Esophagus (tissue), 2 donors: ENCODE data around the gene ECI1. TPM values are rescaled to one million over a fixed set of nuclear protein-coding genes. Genes with fewer than 3 reads are reported as not detected.

ENCODE experiments used
- H3K27ac ChIP-seq, 2 donors: one replicate each; pipeline ENCODE4 v1.5.1; 2013; ENCODE audit warnings: low read depth in 2 of 2, mild to moderate bottlenecking in 2 of 2, inconsistent platforms in 1 of 2, low read length in 1 of 2, moderate library complexity in 1 of 2
- H3K27me3 ChIP-seq, 2 donors: one replicate each; pipeline ENCODE4 v1.6.1; 2013; ENCODE audit warnings: low read length in 2 of 2, control low read depth in 1 of 2, mild to moderate bottlenecking in 1 of 2; ENCODE audit not compliant: insufficient read depth in 2 of 2, control insufficient read depth in 1 of 2
- H3K36me3 ChIP-seq, 2 donors: one replicate each; pipeline ENCODE4 v1.6.1; 2013; ENCODE audit warnings: low read length in 1 of 2; ENCODE audit not compliant: control insufficient read depth in 2 of 2, insufficient read depth in 2 of 2
- H3K4me1 ChIP-seq, 2 donors: one replicate each; pipeline ENCODE4 v1.6.1; 2013; ENCODE audit warnings: low read length in 1 of 2; ENCODE audit not compliant: control insufficient read depth in 2 of 2, insufficient read depth in 2 of 2
- H3K4me3 ChIP-seq, 2 donors: one replicate each; pipeline ENCODE4 v1.5.1; 2013; ENCODE audit warnings: low read length in 2 of 2, mild to moderate bottlenecking in 2 of 2, low read depth in 1 of 2, moderate library complexity in 1 of 2
- H3K9me3 ChIP-seq, 2 donors: one replicate each; pipeline ENCODE4 v1.6.1; 2013; ENCODE audit warnings: mild to moderate bottlenecking in 2 of 2, low read depth in 1 of 2, low read length in 1 of 2, moderate library complexity in 1 of 2; ENCODE audit not compliant: control insufficient read depth in 2 of 2, insufficient read depth in 1 of 2
- WGBS, 2 donors: extraction: QIAGEN DNeasy Blood & Tissue Kit; methylation state at CpG; one replicate each; pipeline ENCODE4 v1.1.7; 2013; 5-methylcytosine and 5-hydroxymethylcytosine counted together
- polyA plus RNA-seq, 2 donors: library from polyadenylated mRNA; stranded (reverse); fragments of 200-250 nt; gene quantifications; one replicate each; pipeline ENCODE4 v1.2.3, GENCODE V29; 2013
- donor health status: healthy with polysubstance abuse.
- donor health status: Bipolar disorder and iron deficiency.

ECI1 gene
- polyA plus RNA-seq, 2 donors, result 58.7 to 62.9 TPM

- H3K36me3 ChIP-seq, result peaks cover 0 to 27% of the 10 kb centered on the region in 2 donors
- H3K4me1 ChIP-seq, result peaks cover 7 to 30% of the 10 kb centered on the region in 2 donors
- no peak overlapping the region for H3K4me3 ChIP-seq
- H3K27me3 ChIP-seq, result no peaks in the 10 kb centered on the region
- H3K9me3 ChIP-seq, result no peaks in the 10 kb centered on the region
- no peak overlapping the region for H3K27ac ChIP-seq
- WGBS, 2 donors, result 88 to 90% methylated on average over 29 of the region's 29 CpGs
Measured at GRCh38 chr16:2209258-2210008, 42.0 kb downstream of the ECI1 start.

- no peaks in the 10 kb centered on the region for H3K27me3 ChIP-seq
- peaks cover 7 to 29% of the 10 kb centered on the region in 2 donors for H3K4me1 ChIP-seq
- H3K27ac ChIP-seq, result no peak overlapping the region
- H3K4me3 ChIP-seq, result no peak overlapping the region
- peaks cover 0 to 27% of the 10 kb centered on the region in 2 donors for H3K36me3 ChIP-seq
- WGBS, 2 donors, result 93 to 97% methylated on average over 9 of the region's 9 CpGs
- H3K9me3 ChIP-seq, result no peaks in the 10 kb centered on the region
Measured at GRCh38 chr16:2208772-2209171, 42.6 kb downstream of the ECI1 start.

DNA sequence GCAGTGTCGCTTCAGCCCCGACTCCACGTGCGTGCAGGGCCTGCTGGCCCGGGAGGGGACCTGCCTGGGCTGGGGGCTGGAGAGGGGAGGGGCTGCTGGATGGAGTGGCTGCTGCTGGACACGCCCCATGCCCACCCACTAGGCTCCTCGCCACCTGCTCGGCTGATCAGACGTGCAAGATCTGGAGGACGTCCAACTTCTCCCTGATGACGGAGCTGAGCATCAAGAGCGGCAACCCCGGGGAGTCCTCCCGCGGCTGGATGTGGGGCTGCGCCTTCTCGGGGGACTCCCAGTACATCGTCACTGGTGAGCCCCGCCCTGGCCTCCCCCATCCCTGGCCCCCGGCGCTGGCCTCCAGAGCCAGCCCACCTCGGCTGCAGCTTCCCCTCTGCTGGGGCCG, 43.1 kb downstream of the ECI1 start:
- 79 to 83% methylated on average over 23 of the region's 23 CpGs for WGBS, 2 donors
- Histone ChIP-seq H3K36me3 (peaks cover 0 to 27% of the 10 kb centered on the region in 2 donors), H3K4me3 (no peak overlapping the region), H3K4me1 (peaks cover 7 to 26% of the 10 kb centered on the region in 2 donors), H3K27ac (no peak overlapping the region), H3K27me3 (no peaks in the 10 kb centered on the region), H3K9me3 (no peaks in the 10 kb centered on the region)

GRCh38 chr16:2207872-2208271, 43.5 kb downstream of the ECI1 start:
- no peak overlapping the region for H3K27ac ChIP-seq
- H3K27me3 ChIP-seq, result no peaks in the 10 kb centered on the region
- H3K4me1 ChIP-seq, result peaks cover 7 to 22% of the 10 kb centered on the region in 2 donors
- no peak overlapping the region for H3K4me3 ChIP-seq
- peaks cover 0 to 27% of the 10 kb centered on the region in 2 donors for H3K36me3 ChIP-seq
- 89 to 93% methylated on average over 9 of the region's 9 CpGs for WGBS, 2 donors
- no peaks in the 10 kb centered on the region for H3K9me3 ChIP-seq

- peaks cover 7 to 12% of the 10 kb centered on the region in 2 donors for H3K4me1 ChIP-seq
- H3K36me3 ChIP-seq, result peaks cover 0 to 26% of the 10 kb centered on the region in 2 donors
- no peaks in the 10 kb centered on the region for H3K9me3 ChIP-seq
- no peak overlapping the region for H3K27ac ChIP-seq
- WGBS, 2 donors, result 90 to 92% methylated on average over 23 of the region's 23 CpGs
- no peak overlapping the region for H3K4me3 ChIP-seq
- no peaks in the 10 kb centered on the region for H3K27me3 ChIP-seq
Measured at GRCh38 chr16:2206780-2207433, 44.5 kb downstream of the ECI1 start.

GRCh38 chr16:2206420-2206779, 45.0 kb downstream of the ECI1 start:
- Histone ChIP-seq H3K27ac (no peak overlapping the region), H3K27me3 (no peaks in the 10 kb centered on the region), H3K36me3 (peaks cover 0 to 24% of the 10 kb centered on the region in 2 donors), H3K4me3 (peak overlapping the region; percentile 68 to 97), H3K4me1 (peaks cover 7 to 11% of the 10 kb centered on the region in 2 donors), H3K9me3 (no peaks in the 10 kb centered on the region)
- WGBS, 2 donors, result 76 to 80% methylated on average over 18 of the region's 18 CpGs

- Histone ChIP-seq H3K4me3 (peak overlapping the region; percentile 68 to 97), H3K27me3 (no peaks in the 10 kb centered on the region), H3K36me3 (peaks cover 0 to 24% of the 10 kb centered on the region in 2 donors), H3K27ac (peak overlapping the region in 1 of 2 donors; percentile 98), H3K4me1 (peaks cover 7 to 11% of the 10 kb centered on the region in 2 donors), H3K9me3 (no peaks in the 10 kb centered on the region)
- 5 to 8% methylated on average over 13 to 16 of the region's 16 CpGs for WGBS, 2 donors
Measured at GRCh38 chr16:2205967-2206313, 45.4 kb downstream of the ECI1 start.

- H3K27ac ChIP-seq, result peak within 1 kb of the TSS; percentile 98 to 99
- no peaks in the 10 kb centered on the region for H3K27me3 ChIP-seq
- H3K4me1 ChIP-seq, result peaks cover 7 to 11% of the 10 kb centered on the region in 2 donors
- WGBS, 2 donors, result 0% methylated on average over 84 to 93 of the region's 93 CpGs
- H3K4me3 ChIP-seq, result peak within 1 kb of the TSS; percentile 68 to 97
- H3K9me3 ChIP-seq, result no peaks in the 10 kb centered on the region
- H3K36me3 ChIP-seq, result peaks cover 0 to 24% of the 10 kb centered on the region in 2 donors
Measured at GRCh38 chr16:2205104-2205966, 46.1 kb downstream of the ECI1 start, which contains the start of gene MLST8. TSS of gene MLST8 (plus strand) at chr16:2205454. CDS start at chr16:2206086, 632 bp downstream.

- H3K27ac ChIP-seq, result peak overlapping the region; percentile 84 to 98
- no peaks in the 10 kb centered on the region for H3K9me3 ChIP-seq
- H3K4me1 ChIP-seq, result peaks cover 7 to 11% of the 10 kb centered on the region in 2 donors
- peaks cover 0 to 19% of the 10 kb centered on the region in 2 donors for H3K36me3 ChIP-seq
- H3K27me3 ChIP-seq, result no peaks in the 10 kb centered on the region
- WGBS, 2 donors, result 82 to 88% methylated on average over 13 of the region's 13 CpGs
- H3K4me3 ChIP-seq, result peak overlapping the region; percentile 68 to 97
Measured at GRCh38 chr16:2204416-2205103, 46.8 kb downstream of the ECI1 start.
